Left renal pelvis (tissue), 4 donors: ENCODE data around the gene IGFBPL1. TPM values are rescaled to one million over a fixed set of nuclear protein-coding genes. Genes with fewer than 3 reads are reported as not detected.

ENCODE experiments used
- DNase-seq, 4 donors: peaks; one replicate each; pipeline ENCODE4 v3.0.0-alpha.2; 2013; ENCODE audit warnings: low read depth in 4 of 4, low spot score in 3 of 4
- polyA plus RNA-seq, 4 donors: library from polyadenylated mRNA; unstranded; fragments of 120-200 nt; gene quantifications; one replicate each; pipeline ENCODE4 v1.2.1, GENCODE V29; 2013; ENCODE audit not compliant: insufficient read length in 4 of 4

IGFBPL1 gene
- polyA plus RNA-seq, 4 donors = 0.68 to 1.9 (median 1.3) TPM

DNA sequence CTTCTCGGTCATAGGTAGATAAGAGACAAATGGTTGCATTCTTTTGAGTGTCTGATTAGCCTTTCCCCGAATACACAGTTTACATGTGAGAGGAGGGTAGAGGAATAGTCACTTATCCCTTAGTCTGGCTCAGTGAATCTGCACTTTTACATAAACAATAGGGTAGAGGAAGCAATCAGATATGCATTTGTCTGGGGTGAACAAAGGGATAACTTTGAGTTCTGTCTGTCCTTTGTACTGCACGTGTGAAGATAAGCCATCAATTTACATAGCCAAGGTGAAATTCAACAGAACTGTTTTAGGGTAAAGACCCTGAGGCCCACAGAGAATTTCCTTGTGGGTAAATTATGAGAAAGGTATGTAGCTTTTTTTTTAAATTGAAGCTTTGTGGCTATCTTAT is 10.1 kb upstream of the IGFBPL1 start:
- no peak for DNase-seq

DNA sequence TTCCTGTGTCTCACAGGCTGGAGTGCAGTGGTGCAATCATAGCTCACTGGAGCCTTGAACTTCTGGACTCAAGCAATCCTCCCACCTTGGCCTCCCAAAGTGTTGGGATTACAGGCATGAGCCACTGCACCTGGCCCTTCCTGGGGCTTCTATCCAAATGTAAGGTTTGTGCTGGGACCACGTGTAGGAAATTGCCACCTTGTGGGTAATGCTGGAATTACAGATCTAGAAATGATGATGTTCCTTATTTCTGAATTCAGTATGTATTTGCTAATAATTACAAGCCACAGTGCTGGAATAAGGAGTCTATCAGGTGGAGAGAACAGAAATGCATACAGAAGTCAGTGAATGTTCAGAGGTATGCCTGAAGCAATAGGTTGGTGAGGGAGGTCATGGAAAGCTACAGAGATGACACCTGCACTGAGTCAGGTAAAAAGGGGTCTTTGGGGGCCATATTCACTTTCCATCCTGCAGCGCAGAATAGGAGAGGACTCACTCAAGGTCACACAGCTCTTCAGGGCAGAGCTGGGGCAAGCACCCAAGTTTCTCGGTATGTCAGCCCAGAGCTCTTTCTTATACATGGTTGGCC is 8.8 kb upstream of the IGFBPL1 start:
- DNase-seq = peak in 1 of 4 donors; percentile 28

DNA sequence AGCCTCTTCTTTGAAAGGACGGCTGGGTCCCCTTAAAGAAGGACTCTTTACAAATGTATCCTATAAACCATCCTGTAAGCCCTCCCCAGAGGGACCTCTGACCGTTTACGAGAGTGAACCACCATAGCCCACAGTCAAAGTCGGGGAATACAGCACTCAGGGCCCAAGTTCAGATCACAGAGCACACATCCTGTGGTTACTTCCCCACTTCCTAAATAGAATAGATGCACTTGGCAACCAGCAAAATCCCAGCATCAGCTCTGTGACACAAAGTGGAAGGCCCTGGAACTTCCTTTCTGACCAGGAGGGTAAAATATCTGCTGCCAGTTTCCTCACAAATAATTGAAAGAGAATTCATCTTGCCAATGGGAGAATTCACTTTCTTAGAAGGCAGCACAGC is 6.9 kb upstream of the IGFBPL1 start:
- no peak for DNase-seq

DNA sequence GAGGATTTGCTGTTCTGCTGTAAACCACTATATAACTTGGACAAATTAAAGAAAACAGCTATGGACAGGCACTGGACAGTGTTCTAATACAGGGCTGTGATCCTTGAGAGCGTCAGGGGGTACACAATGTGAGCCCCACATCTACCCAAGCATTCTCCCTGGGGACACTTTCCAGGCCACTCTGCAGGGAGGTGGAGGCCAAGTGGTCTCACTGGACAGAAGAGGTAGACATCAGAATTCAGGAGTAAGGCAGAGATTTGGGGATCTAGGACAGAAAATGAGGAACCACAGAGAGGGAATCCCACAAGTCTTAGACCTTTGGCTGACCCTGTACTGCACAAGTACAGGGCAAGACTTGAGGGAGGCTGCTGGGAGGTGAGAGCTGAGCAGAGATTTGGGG is 3.8 kb upstream of the IGFBPL1 start:
- no peak for DNase-seq

DNA sequence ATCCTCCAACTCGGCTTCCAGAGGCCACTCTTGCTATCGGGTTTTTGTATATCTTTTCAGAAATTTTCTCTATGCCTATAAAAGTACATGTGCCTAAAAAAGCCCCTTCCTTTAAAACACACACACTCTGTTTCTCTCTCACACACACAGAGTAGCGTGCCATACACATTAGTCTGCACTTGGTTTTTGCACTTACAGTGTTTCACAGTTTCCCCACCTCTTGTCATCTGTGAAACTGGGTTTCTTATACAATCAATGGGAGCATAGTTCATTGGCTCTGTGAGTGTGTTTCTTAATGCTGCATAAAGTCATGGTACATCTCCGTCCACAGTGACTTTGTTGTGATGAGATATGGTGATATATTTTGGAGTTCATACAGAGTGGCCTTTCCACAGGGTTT is 664 bp upstream of the IGFBPL1 start:
- DNase-seq = no peak

DNA sequence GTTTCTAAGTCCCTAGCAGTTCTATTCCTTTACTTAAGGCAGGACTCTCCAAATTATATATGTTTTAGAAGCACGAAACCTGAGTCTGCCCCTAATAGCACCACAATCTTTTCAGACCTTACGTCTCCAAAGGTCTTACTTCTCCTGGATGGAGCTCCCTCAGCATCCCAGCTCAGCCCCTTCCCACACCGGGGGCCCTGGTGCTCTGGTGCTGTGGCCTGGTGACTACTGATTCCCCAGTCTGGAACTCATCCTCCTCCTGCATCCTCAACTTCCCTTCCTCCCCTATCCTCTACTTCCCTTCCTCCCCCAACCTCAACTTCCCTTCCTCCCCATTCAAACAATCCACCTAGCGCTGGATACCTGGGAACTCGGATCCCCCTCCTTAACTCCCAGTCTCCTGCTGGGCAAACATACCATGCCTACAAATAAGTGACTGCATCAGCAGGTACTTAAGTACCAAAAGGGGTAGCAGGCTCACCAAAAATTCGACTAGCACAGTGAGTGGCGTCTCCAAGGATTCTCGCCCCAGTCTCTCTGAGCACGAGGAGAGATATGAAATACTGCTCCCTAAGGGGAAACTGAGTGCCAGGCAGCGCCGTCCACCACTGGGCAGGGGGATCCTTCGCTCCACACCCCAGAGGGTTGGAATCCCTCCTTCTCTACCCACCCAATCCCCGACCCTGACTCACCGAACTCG is 831 bp downstream of the IGFBPL1 start:
- no peak for DNase-seq

DNA sequence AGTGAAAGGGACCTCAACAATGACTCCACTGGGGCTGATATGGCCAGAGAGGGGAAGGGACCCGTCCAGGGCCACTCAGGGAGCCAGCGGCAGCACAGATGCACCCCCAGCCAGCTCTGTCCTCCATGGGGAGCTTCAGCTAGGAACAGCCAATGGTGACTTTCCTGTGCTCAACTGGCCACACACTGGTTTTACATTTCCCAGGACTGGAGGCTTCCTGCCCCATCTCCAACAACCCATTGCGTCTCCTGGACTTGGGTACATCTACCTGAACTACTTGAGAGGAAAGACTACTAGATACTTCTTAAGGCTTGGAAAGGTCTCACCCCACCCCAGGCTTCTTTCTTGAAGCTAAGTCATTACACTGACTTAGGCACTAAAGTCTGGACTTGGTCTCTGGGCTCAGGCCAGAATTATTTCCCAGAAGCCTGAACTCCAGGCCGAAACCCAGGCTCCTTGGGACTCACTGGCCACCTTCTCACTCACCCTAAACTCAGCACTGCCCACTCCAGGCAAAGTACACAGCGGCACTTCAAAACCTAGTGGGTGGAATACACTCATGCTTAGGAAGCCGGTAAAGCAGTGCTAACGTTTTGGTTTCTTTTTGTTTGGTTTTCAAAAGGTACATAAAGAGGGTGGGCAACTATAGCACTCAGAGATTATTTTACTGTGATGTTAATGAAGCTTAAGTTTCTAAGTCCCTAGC is 1.5 kb downstream of the IGFBPL1 start:
- no peak for DNase-seq

DNA sequence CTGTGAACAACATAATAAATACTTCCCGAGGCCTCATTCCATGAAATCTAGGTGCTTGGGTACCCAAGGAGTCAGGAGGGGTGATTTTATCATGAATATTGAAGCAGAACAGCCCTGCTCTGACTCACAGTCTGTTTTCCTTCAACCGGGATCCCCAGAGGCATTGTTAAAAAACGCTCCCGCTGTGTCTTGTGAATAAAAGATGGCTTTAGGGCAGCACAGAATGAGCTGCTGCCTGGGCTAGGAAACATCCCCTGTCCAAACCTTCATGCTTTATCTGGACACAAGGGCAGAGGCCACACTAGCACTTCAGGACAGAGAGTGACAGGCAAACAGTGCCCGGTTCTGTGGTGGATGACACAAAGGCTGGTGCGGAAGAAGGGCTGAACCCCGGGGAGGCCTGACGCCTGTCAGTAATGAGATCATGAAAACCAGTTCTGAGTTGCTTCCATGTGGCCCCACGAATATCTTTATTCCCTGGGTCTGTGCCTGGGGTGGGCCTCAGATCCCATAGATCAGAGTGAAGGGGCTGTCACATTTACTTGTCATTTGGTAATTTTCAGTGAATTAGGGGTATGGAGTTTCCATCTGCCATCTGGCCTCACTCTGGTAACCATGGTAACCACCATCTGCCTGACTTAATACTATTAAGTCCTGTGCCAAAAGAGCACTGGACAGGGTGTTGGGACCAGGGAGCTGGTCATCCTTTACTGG is 2.6 kb downstream of the IGFBPL1 start:
- DNase-seq = no peak

DNA sequence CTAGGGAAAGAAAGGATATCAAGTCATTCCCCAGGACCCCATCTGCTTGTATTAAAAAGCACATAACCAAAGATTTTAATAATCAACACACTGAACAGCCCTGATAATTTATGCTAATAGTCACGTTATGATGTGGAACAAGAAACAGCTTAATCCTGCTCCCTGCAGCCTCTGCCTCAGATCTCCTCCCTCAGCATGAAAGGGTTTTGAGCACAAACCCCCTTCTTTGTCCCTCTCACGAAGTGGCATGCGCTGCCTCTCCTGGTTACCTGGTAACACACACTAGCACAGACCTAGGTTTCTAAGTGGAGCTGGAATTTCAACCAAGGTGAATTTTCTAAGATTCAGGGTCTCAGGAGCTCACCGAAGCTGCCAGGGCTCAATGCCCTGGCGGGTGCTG is 5.1 kb downstream of the IGFBPL1 start:
- DNase-seq = no peak

DNA sequence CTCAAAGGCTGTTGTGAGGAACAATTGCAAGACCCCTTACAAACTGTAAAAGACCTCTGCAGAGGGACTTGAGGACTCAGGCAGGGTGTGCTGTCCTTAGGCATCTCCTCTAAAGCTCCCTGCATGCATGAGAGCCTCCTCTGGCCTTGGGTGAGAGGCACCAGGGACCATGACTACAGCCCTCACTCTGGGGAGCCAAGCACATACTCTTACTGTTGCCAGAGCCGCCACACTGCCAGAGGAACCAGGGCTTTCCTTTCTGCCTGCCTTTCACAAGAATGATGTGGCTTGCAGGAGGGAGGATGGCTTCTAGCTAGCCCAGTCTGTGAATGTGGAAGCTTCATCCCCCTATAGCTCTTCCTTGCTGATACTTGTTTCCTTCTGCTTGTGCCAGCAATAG is 5.9 kb downstream of the IGFBPL1 start:
- DNase-seq = no peak

DNA sequence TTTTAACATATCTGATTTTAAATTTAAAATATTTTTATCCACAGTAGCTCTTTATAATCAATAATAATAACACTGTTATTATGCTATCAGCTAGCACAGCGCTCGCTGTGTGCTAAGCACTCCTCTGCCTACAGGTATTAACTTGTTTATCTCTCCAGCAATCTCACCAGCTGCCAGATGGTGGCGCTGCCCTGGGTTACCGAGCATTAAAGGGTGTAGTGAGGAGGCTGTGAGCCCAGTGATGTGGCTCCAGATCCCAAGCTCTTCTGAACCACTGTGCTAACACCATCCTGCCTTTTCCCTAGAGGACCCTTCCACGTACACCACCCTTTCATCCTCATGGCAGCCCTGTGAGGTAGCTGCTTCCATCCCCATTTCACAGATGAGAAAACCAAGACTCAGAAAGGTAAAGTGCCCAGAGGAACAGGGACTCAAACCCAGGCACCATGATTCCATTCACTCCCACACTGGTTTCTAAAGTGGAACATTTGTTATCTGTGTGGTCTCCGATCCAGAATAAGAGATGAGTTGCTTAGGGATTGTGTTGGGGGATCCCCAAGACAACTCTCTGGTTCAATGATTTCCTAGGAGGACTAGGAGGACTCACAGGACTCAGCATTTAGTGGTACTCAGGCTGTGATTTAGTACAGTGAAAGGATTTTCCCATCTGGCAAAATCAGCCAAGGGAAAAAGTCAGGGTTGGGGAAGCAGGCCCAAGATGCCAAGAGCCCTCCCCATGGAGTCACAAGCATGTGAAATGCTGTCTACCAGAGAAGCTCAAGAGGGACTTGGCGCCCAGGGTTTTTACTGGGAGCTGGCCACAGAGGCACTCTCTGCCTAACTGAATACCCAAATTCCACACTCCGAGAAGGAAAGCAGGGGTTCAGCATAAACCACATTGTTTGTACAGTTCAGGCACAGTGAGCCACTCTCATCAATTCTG is 7.0 kb downstream of the IGFBPL1 start:
- DNase-seq = no peak

DNA sequence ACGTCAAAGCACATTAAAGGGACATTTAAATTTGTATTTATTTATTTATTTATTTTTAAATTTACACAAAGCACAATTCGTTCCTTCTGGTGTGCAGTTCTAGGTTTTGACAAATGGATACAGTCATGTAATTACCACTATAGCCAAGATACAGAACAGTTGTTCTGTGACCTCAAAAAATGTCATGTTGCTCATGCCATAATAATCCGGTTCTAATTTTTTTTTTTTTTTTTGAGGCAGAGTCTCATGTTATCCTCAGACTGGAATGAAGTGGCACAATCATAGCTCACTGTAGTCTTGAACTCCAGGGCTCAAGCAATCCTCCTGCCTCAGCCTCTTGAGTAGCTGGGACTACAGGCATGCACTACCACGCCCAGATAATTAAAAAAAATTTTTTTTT is 7.8 kb downstream of the IGFBPL1 start:
- no peak for DNase-seq

DNA sequence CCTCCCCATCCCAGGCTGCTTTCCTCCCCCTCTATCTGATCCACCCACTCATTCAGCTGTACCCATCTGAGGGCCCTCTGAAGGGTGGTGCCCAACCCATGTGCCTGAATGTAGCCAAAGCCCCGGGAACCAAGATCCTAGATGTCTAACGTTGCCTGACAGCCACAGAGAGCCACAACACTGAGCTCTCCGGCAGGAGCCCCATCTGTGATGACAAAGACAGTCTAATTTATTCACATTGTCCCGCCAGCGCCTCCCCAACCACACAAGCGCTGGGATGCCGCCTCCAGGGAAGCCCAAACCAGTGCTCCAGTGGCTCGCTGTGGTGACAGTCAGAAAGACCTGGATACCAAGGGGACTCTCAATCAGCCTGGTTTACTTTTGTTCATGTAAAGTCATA is 8.4 kb downstream of the IGFBPL1 start:
- no peak for DNase-seq

DNA sequence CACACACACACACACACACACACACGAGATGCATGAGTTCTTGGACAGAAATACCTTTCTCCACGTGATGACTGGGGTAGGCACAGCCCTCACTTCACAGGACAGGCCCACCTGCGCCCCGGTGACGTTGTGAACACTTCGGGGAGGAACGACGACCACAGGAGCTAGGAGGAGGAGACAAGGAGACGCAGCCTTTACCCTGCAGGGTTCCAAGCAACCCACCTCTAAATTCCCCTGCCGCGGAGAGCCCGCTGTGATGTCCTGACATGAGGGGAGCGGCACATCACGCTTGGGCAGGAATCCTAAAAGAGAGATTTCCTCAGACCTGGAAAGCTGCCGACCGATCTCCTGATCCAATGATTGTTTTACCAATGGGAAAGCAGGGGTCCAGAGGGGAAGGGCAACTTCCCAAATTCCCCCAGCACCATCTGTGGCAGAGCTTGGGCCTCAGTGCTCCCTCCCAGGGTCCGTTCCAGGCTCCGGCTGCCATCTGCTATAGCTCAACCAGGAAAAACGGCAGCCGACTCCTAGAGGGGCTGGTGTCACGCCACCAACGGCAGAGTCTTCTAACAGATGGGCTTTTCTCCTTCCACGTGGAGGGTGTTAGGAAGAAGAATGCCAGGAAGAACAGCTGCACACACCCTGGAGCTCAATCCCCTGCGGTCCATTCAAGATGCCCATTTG is 10.1 kb downstream of the IGFBPL1 start:
- no peak for DNase-seq

DNA sequence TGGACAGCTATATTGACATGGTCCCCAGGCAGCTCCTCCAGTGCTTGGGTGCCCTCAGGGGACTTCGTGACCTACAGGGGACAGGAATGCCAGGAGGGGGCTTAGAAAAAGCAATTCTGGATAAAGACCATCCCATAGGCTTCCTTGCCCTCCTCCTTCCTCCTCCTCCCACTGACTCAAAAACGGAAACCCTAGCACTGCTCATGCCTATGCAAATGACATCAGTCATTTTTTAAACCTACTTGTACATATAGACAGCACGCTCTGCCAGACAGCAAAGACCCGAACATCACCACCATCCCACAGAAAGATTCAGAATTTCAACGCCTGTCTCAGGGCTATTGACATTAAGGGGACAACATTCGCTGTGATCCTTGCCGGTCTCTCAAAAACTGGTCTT is 11.0 kb downstream of the IGFBPL1 start:
- no peak for DNase-seq

DNA sequence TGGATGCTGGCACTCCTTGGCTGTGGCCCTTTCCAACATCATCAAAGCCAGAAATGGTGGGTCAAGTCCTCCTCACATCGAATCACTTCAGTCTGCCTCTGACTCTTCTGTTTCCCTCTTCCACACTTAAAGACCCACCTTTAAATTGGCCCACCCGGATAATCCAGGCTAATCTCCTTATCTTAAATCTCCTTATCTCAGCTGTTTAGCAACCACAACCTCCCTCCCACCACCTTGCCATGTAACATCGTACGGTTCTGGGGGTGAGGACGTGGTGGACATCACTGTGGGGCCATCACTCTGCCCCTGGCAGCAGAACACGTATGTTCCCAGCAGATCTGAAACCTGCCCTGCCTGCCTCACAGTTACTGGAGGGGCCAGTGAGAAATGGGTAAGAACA is 11.5 kb downstream of the IGFBPL1 start:
- no peak for DNase-seq

DNA sequence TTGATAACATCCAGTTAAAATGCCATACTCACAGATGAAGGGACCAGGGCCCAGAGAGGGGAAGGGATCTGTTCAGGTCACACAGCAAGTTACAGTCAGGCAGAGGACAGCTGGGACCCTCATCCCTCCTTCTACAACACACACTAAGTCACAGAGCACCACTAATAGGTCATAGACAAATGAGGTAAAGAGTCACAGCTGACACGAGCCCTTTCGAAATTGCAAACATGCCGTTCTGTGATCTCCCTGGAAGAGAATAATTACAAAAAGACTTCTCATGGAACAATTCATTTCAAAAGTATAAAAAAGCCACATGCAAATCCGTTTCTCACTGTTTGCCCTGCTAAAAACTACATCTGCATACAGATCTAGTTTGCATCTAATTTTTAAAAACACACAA is 15.5 kb downstream of the IGFBPL1 start:
- DNase-seq = no peak

DNA sequence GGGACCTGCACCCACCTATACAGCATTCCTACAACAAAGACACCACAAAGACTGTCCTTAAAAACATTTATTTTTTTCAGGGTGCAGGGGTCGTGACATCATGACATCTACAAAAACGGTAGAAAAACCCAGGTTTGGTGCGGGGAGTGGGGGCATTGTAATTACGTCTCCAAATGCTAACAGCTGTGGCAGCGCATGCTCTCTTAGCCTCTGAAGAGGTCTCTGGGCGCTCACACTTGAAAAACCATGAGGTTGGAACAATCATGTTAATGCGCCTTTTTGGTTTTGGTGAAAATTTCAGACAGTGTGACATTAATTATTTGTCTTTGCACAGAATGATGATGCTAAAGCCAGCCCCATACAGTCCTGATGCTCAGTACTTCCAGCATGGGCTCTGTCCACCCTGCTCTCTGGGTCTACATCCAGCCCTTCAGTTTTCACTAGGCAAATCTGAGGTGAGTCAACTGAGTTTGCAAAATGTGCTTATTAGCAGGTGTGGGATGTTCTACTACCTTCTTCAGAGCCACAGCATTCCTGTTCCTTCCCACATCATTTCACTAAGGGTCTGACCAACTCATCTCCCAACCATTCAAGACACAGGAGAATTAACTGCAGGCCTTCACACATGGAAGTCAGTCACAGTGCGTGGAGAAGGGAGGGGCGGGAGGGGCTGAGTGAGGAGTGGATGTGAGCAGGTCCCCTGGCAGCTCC is 17.6 kb downstream of the IGFBPL1 start:
- DNase-seq = no peak

DNA sequence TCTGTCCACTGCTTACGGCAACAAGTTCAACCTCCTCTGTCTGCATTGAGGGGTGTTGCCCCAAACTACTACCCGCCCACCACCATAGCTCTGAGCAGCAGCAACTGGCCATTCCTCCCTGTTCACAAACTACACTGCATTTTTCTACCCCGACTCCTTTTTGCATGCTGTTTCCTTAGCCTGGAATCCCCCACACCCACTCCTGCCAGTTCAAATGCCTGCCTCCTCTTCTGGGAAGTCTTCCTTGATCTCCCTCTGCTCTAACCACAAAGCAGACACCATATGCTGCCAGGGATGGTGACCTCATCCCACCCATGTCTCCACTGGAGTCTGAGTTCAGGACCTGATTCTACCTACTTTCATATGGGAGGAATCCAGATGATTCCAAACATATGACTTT is 18.5 kb downstream of the IGFBPL1 start:
- no peak for DNase-seq
